GM18498 (cell line): ENCODE data around the gene IFNA4.
A peak's percentile ranks its signal among the peaks of the same experiment; 100 is the strongest.
"Not testable (repeated sequence)": the region's sequence is repeated elsewhere in the genome, so short reads cannot be mapped to it uniquely, and the experiment has no call there.

Source experiments
- ATAC-seq: cut with Tn5 transposase; IDR thresholded peaks from one replicate; pipeline ENCODE4 v1.9.1; 2021; ENCODE audit warnings: mild to moderate bottlenecking, moderate library complexity; ENCODE audit not compliant: unreplicated experiment

The IFNA4 gene

GRCh38 chr9:21187487-21187886 is at the start of gene IFNA4:
IFNA4 (minus strand) TSS chr9:21187587; CDS start chr9:21187531, 56 bp downstream.
- ATAC-seq = not testable (repeated sequence)

- ATAC-seq = not testable (repeated sequence)
Observed at GRCh38 chr9:21236360-21236714, 49.0 kb upstream of the IFNA4 start.

DNA sequence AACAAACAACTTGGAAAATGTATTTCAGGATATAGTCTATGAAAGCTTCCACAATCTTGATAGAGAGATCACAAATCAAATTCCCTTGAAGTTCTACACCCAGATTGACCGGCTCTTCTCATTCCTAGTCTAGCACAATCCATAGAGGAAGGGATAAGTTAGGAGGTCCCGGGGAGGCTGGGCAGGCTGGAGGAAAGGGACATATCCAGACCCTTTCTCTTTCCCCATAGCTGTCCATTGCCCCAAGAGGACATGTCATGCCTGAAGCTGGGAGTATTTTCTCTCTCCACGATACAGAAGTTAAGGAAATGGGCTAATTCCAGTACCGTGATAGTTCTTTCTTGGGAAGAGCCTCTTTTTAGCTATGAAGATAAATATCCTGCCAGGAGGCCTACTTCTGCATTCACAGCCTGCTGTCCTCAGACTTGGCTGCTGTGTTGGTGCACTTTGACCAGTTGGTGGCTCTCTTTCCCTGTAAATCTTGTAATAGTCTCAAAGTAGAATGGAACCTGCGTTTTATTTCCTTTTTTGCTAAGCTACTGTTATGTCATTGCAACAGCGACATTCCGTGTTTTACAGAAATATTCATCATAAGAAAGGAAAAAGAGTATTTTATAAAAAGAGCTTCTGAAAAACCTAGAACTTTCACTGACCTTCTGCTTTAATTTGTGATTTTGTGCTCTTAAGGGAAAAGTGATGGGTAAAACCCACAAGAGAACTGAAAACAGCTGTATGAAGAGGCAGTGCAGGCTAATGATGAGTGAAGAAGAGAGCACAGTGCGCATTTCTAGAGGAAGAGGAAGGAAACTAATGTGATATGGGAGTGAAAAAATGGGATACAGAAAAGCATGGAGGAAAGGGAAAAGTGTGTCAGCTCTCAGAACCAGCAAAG is 48.3 kb upstream of the IFNA4 start:
- ATAC-seq = peak; percentile 88

DNA sequence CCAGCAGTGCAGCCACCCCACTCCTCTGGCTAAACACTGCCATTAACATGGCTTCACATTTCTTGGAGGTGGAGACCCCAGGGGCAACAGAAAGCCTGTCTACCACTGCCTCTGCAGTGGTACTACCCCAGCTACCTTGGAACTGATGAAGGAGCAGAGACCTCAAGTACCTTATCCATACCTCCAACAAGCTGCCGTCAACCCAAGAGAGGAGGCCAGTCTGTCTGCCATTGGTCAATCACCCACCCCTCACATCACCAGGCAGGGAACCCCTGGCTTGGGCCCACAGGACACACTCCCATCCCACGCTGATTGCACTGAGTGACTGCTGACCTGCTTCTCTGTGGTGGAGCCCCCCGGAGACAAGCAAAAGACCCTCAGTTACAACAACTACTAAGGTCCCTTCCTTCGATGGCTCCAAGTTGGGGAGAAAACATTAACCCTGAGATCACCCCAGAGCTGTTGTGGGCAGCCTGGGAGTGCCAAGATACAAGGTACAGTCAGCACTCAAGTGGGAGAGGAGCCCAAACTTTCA is 46.8 kb upstream of the IFNA4 start:
- no peak for ATAC-seq

GRCh38 chr9:21233258-21233657 is 45.9 kb upstream of the IFNA4 start:
- ATAC-seq = no peak

DNA sequence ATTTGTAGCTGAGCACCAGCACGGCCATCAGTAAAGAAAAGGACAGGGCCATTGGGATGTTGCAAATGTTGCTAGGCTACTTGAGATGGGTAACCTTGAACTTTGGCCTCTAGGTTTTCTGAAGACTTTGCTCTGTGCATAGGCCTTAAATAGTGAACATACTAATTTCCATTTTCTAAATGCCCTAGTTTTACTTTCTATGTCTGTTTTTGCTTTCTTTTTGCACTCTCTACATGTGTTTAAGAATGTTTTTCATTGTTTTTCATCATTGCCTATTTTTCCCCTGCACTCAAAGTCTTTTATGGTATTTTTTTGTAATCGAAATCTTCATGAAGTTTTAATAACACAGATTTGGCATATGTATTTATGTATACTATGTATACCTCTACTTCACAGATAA is 40.7 kb upstream of the IFNA4 start, which contains the start of gene IFNA17:
TSS of gene IFNA17 (minus strand) at position 101 of the 400 bp plus-strand sequence. CDS start at position 52, 49 bp downstream.
- ATAC-seq = no peak

DNA sequence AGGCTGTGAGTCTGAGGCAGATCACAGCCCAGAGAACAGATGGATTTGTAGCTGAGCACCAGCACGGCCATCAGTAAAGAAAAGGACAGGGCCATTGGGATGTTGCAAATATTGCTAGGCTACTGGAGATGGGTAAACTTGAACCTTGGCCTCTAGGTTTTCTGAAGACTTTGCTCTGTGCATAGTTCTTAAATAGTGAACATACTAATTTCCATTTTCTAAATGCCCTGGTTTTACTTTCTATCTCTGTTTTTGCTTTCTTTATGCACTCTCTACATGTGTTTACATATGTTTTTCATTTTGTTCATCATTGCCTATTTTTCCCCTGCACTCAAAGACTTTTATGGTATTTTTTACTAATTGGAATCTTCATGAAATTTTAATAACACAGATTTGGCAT is 29.8 kb upstream of the IFNA4 start, which contains the start of gene IFNA16:
TSS of gene IFNA16 (minus strand) at position 101 of the 400 bp plus-strand sequence. CDS start at position 95, 6 bp downstream.
- ATAC-seq = not testable (repeated sequence)

DNA sequence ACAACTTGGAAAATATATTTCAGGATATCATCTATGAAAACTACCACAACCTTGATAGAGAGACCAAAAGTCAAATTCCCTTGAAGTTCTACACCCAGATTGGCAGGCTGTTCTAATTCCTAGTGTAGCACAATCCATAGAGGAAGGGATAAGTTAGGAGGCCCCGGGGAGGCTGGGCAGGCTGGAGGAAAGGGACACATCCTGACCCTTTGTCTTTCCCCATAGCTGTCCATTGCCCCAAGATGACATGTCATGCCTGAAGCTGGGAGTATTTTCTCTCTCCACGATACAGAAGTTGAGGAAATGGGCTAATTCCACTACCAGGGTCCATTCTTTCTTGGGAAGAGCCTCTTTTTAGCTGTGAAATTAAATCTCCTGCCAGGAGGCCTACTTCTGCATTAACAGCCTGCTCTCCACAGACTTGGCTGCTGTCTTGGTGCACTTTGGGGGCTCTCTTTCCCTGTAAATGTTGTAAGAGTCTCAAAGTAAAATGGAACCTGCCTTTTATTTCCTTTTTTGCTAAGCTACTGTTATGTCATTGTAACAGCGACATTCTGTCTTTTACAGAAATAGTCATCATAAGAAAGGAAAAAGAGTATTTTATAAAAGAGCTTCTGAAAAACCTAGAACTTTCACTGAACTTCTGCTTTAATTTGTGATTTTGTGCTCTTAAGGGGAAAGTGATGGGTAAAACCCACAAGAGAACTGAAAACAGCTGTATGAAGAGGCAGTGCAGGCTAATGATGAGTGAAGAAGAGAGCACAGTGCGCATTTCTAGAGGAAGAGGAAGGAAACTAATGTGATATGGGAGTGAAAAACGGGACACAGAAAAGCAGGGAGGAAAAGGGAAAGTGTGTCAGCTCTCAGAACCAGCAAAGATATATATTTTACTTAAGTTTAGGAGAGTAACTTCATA is 26.3 kb upstream of the IFNA4 start:
- peak; percentile 72 for ATAC-seq

DNA sequence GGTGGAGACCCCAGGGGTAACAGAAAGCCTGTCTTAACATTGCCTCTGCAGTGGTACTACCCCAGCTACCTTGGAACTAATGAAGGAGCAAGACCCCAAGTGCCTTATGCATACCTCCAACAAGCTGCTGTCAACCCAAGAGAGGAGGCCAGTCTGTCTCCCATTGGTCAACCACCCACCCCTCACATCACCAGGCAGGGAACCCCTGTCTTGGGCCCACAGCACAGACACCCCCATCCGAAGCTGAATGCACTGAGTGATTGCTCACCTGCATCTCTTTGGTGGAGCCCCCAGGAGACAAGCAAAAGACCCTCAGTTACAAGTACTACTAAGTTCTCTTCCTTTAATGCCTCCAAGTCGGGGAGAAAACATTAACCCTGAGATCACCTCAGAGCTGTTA is 24.8 kb upstream of the IFNA4 start:
- not testable (repeated sequence) for ATAC-seq

- not testable (repeated sequence) for ATAC-seq
Observed at GRCh38 chr9:21210782-21211181, 23.4 kb upstream of the IFNA4 start.

GRCh38 chr9:21210311-21210710 is 22.9 kb upstream of the IFNA4 start:
- no peak for ATAC-seq

DNA sequence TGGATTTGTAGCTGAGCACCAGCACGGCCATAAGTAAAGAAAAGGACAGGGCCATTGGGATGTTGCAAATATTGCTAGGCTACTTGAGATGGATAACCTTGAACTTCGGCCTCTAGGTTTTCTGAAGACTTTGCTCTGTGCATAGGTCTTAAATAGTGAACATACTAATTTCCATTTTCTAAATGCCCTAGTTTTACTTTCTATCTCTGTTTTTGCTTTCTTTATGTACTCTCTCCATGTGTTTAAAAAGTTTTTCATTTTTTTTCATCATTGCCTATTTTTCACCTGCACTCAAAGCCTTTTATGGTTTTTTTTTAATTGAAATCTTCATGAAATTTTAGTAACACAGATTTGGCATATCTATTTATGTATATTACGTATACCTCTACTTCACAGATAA is 19.7 kb upstream of the IFNA4 start, which contains the start of gene IFNA10:
TSS of gene IFNA10 (minus strand) at position 101 of the 400 bp plus-strand sequence. CDS start at position 55, 46 bp downstream.
- not testable (repeated sequence) for ATAC-seq

- ATAC-seq = no peak
Observed at GRCh38 chr9:21205204-21205603, 17.8 kb upstream of the IFNA4 start.

- ATAC-seq = not testable (repeated sequence)
Observed at GRCh38 chr9:21202105-21202504, 14.7 kb upstream of the IFNA4 start, which contains the start of gene IFNA7. IFNA7 (minus strand) TSS chr9:21202205; CDS start chr9:21202165, 40 bp downstream.

- ATAC-seq = peak; percentile 94
Observed at GRCh38 chr9:21194867-21195776, 7.7 kb upstream of the IFNA4 start.

DNA sequence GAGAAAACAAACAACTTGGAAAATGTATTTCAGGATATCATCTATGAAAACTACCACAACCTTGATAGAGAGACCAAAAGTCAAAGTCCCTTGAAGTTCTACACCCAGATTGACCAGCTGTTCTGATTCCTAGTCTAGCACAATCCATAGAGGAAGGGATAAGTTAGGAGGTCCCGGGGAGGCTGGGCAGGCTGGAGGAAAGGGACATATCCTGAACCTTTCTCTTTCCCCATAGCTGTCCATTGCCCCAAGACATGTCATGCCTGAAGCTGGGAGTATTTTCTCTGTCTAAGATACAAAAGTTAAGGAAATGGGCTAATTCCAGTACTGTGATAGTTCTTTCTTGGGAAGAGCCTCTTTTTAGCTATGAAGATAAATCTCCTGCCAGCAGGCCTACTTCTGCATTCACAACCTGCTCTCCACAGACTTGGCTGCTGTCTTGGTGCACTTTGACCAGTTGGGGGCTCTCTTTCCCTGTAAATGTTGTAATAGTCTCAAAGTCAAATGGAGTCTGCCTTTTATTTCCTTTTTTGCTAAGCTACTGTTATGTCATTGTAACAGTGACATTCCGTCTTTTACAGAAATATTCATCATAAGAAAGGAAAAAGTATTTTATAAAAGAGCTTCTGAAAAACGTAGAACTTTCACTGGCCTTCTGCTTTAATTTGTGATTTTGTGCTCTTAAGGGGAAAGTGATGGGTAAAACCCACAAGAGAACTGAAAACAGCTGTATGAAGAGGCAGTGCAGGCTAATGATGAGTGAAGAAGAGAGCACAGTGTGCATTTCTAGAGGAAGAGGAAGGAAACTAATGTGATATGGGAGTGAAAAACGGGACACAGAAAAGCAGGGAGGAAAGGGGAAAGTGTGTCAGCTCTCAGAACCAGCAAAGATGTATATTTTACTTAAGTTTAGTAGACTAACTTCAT is 4.3 kb downstream of the IFNA4 start:
- ATAC-seq = peak; percentile 97

DNA sequence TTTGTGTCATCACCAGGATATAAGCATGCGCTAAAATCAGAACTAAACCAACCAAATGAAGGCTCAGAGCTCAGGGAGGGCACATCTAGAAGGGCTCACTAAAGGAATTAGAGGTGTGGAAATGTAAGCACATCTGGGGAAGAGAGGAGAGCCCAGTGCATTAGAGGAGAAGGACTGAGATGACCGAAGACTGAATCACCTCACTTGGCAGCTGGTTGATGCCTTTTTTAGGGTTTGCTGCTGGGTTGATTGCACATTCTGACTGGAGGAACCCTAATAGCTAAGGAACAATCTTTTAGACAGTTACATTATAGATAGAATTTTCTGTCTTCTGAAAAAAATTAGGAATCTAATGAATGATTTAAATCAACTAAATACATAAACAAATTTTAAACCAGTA is 12.7 kb downstream of the IFNA4 start:
- ATAC-seq = no peak

GRCh38 chr9:21172156-21172555 is 15.2 kb downstream of the IFNA4 start:
- no peak for ATAC-seq

- ATAC-seq = no peak
Observed at GRCh38 chr9:21171351-21171750, 16.0 kb downstream of the IFNA4 start.
